Keratinocyte (primary cell): ENCODE measurements around the gene WWC2. TPM values are rescaled to one million over a fixed set of nuclear protein-coding genes. Genes with fewer than 3 reads are reported as not detected.

Experiments used
- DNase-seq: peaks from one replicate; pipeline ENCODE4 v3.0.0-alpha.2; 2011; ENCODE audit warnings: low read depth, missing footprints, low spot score
- FAIRE-seq: peaks from 2 replicates; lab custom pipeline; 2011; peaks lifted over from hg19 to GRCh38; lab: Jason Lieb, UNC
- H2AFZ ChIP-seq: 2 replicates; pipeline ENCODE4 v1.6.0; 2012; ENCODE audit warnings: low read length, control low read depth, inconsistent platforms; ENCODE audit not compliant: control insufficient read depth
- H3K27ac ChIP-seq: 2 replicates; pipeline ENCODE4 v1.5.1; 2011; ENCODE audit warnings: low read length; ENCODE audit not compliant: control insufficient read depth, insufficient read depth
- H3K27me3 ChIP-seq: 3 replicates; pipeline ENCODE4 v1.6.0; 2011; ENCODE audit warnings: low read length; ENCODE audit not compliant: control insufficient read depth, insufficient read depth; ENCODE audit errors: extremely low read depth
- H3K36me3 ChIP-seq, 2 experiments: 2 replicates in 1 of 2; 3 replicates in 1 of 2; pipeline ENCODE4 v1.5.1; 2011; ENCODE audit warnings: low read length in 2 of 2, mild to moderate bottlenecking in 1 of 2; ENCODE audit not compliant: control insufficient read depth in 2 of 2, insufficient read depth in 2 of 2; ENCODE audit errors: extremely low read depth in 1 of 2
- H3K4me1 ChIP-seq: 3 replicates; pipeline ENCODE4 v1.5.1; 2011; ENCODE audit warnings: low read length; ENCODE audit not compliant: control insufficient read depth, insufficient read depth; ENCODE audit errors: extremely low read depth
- H3K4me2 ChIP-seq: 3 replicates; pipeline ENCODE4 v1.6.0; 2011; ENCODE audit warnings: low read depth, low read length; ENCODE audit not compliant: control insufficient read depth, insufficient read depth; ENCODE audit errors: extremely low read depth
- H3K4me3 ChIP-seq, 3 experiments: fragments of 200-600 bp in 1 of 3; sonication (generic) in 1 of 3; 2 replicates in 2 of 3; 3 replicates in 1 of 3; pipeline ENCODE4 v1.5.1; 2011 to 2016; ENCODE audit warnings: low read length in 3 of 3, mild to moderate bottlenecking in 3 of 3, control low read depth in 2 of 3, inconsistent platforms in 1 of 3, low read depth in 1 of 3, mixed read lengths in 1 of 3, mixed run types in 1 of 3, moderate library complexity in 1 of 3; ENCODE audit not compliant: control insufficient read depth in 2 of 3, insufficient read depth in 2 of 3; ENCODE audit errors: extremely low read depth in 1 of 3
- H3K79me2 ChIP-seq: 2 replicates; pipeline ENCODE4 v1.6.0; 2012; ENCODE audit warnings: low read length; ENCODE audit not compliant: control insufficient read depth, insufficient read depth
- H3K9ac ChIP-seq: 3 replicates; pipeline ENCODE4 v1.6.0; 2011; ENCODE audit warnings: low read length; ENCODE audit not compliant: control insufficient read depth, insufficient read depth; ENCODE audit errors: extremely low read depth
- H3K9me1 ChIP-seq: 3 replicates; pipeline ENCODE4 v1.6.0; 2011; ENCODE audit warnings: low read length; ENCODE audit not compliant: control insufficient read depth, insufficient read depth; ENCODE audit errors: extremely low read depth
- H3K9me3 ChIP-seq: 2 replicates; pipeline ENCODE4 v1.5.1; 2012; ENCODE audit warnings: low read depth, low read length; ENCODE audit not compliant: control insufficient read depth
- H4K20me1 ChIP-seq: 3 replicates; pipeline ENCODE4 v1.6.0; 2011; ENCODE audit warnings: low read length; ENCODE audit not compliant: control insufficient read depth, insufficient read depth; ENCODE audit errors: extremely low read depth
- CTCF ChIP-seq, 3 experiments: IDR thresholded peaks in 1 of 3; conservative IDR thresholded peaks in 1 of 3; optimal IDR thresholded peaks in 1 of 3; 2 replicates in 2 of 3; 3 replicates in 1 of 3; pipeline versions ENCODE3 to v1.5.1; 2011; ENCODE audit warnings: low read length in 3 of 3, mild to moderate bottlenecking in 3 of 3, moderate library complexity in 2 of 3, control low read depth in 1 of 3, inconsistent platforms in 1 of 3; ENCODE audit not compliant: insufficient read depth in 2 of 3; ENCODE audit errors: extremely low read depth in 1 of 3
- EZH2 ChIP-seq: IDR thresholded peaks from one replicate; pipeline ENCODE4 v1.6.1; 2012; ENCODE audit warnings: inconsistent platforms, mild to moderate bottlenecking, low read length, moderate library complexity
- dilution Hi-C: fragments of 300-500 bp; cut with MboI; formaldehyde crosslinking; loops from one replicate; pipeline ENCODE4 v1.7.0; 2020; ENCODE audit warnings: low sequenced_read_pairs; ENCODE audit not compliant: extremely low pct_ligation_motif_present
- polyA plus RNA-seq, 5 experiments: library from polyadenylated mRNA; depleted of rRNA in 3 of 5; stranded (reverse) in 3 of 5; stranded (forward) in 1 of 5; unstranded in 1 of 5; fragments of >200 nt; gene quantifications; 1 replicate in 1 of 5; 2 replicates in 3 of 5; 3 replicates in 1 of 5; pipeline versions ENCODE4 v1.2.1 to v1.2.3, GENCODE V29; 2011 to 2012; ENCODE audit warnings: missing spikeins in 2 of 5, low read depth in 1 of 5, low replicate concordance in 1 of 5

The WWC2 gene
- polyA plus RNA-seq, 1 donor (not counting 4 experiments of a cell fraction or from before 2014, with no cell fraction given) = 15.4 TPM

GRCh38 chr4:183276106-183276505, 177.0 kb downstream of the WWC2 start:
- TF ChIP-seq EZH2 (no peak), CTCF (optimal IDR thresholded peaks at IDR 0.05 in 1 of 3, IDR thresholded peaks at IDR 0.05 in 1 of 3, conservative IDR thresholded peaks at IDR 0.05 in 1 of 3; ENCODE audit: extremely low read depth in 1 of 3, insufficient read depth in 2 of 3, low read length in 3 of 3) (no peak)
- Histone ChIP-seq H3K79me2 (no peaks in the 10 kb centered on the region), H3K4me2 (no peak overlapping the region), H2AFZ (no peak overlapping the region), H3K9ac (no peak overlapping the region), H3K27ac (no peak overlapping the region), H3K9me1 (no peaks in the 10 kb centered on the region), H3K27me3 (no peaks in the 10 kb centered on the region), H3K36me3 (peaks cover 3 to 9% of the 10 kb centered on the region in 2 experiments), H3K9me3 (peaks cover 2% of the 10 kb centered on the region), H4K20me1 (no peaks in the 10 kb centered on the region), H3K4me3 (no peak overlapping the region), H3K4me1 (no peaks in the 10 kb centered on the region)
- dilution Hi-C loops = no loop called here
- no peak for FAIRE-seq
- no peak for DNase-seq

GRCh38 chr4:183284258-183284785, 185.3 kb downstream of the WWC2 start:
- Histone ChIP-seq H3K27ac (no peak overlapping the region), H3K4me3 (no peak overlapping the region), H3K36me3 (peaks cover 23 to 25% of the 10 kb centered on the region in 2 experiments), H3K27me3 (no peaks in the 10 kb centered on the region), H3K4me1 (no peaks in the 10 kb centered on the region), H3K79me2 (no peaks in the 10 kb centered on the region), H3K4me2 (no peak overlapping the region), H4K20me1 (no peaks in the 10 kb centered on the region), H3K9me3 (no peaks in the 10 kb centered on the region), H3K9ac (no peak overlapping the region), H3K9me1 (no peaks in the 10 kb centered on the region), H2AFZ (no peak overlapping the region)
- TF ChIP-seq EZH2 (no peak), CTCF (optimal IDR thresholded peaks at IDR 0.05 in 1 of 3, IDR thresholded peaks at IDR 0.05 in 1 of 3, conservative IDR thresholded peaks at IDR 0.05 in 1 of 3; ENCODE audit: extremely low read depth in 1 of 3, insufficient read depth in 2 of 3, low read length in 3 of 3) (no peak)
- DNase-seq (no peak), FAIRE-seq (no peak)
- dilution Hi-C loops = no loop called here
